DMS114 treated with DMSO at 0.1 percent for 48 hours (cell line): ENCODE measurements around the gene CTIF.
A peak's percentile ranks its signal among the peaks of the same experiment; 100 is the strongest.

Experiments used
- DNase-seq: peaks from one replicate; lab custom pipeline; 2025; ENCODE audit not compliant: unreplicated experiment; lab: John Stamatoyannopoulos, UW

Gene CTIF

GRCh38 chr18:48675912-48676311, 137.1 kb downstream of the CTIF start:
- no peak for DNase-seq

GRCh38 chr18:48676346-48676745, 137.5 kb downstream of the CTIF start:
- no peak for DNase-seq

DNA sequence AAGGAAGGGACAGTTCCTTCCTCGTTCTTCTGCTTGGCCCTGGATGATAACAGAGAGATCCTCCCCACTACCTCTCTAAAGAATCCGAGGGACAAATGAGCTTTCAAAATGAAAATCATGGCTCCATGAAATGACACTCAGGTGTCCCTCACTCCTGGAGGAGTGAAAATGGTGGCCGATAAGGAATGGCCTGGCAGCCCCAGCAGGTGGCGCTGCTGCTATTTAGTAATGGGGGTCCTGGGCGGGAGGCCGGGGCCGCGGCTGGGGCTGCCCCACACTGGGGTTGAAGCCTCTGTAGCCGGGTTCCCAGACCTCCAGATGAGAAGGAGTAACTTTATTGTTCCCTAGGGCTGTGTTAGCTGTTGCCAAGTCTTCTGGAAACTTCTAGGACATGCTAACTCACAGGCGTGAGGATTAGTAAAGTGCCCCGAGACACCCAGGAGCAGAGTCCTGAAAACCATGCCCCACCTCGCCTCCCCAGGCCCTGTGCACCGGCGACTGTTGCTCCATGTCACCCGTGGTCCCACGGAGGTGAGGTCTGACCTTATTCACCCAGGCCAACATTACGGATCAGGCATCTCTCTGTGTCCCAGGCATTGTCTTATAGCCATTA, 138.0 kb downstream of the CTIF start:
- DNase-seq = peak; percentile 1

GRCh38 chr18:48678237-48679115, 139.6 kb downstream of the CTIF start:
- no peak for DNase-seq

- no peak for DNase-seq
These were observed 140.4 kb downstream of the CTIF start for GRCh38 chr18:48679236-48679635.

GRCh38 chr18:48680339-48681250, 141.8 kb downstream of the CTIF start:
- DNase-seq = no peak

DNA sequence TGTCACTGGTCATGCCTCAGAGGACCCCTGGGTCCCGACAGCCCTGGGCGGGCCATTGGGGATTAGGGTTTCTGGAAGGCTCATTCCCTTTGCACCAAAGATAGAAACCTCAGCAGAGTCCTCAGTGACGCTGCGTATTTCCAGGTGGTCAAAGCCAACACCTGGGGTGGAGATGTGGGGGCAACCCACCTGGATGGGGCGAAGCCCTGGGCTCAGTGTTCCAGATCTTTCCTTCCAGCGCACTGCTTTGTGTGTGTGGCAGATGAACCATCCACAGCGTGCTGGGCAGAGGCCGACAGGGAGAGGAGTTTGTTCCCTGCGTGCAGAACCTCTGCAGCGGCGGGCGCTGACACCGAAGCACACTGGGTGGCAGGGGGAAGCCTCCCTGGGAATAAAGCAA, 143.9 kb downstream of the CTIF start:
- DNase-seq = no peak

- DNase-seq = no peak
These were observed 144.4 kb downstream of the CTIF start for GRCh38 chr18:48683197-48683596.

GRCh38 chr18:48683661-48684060, 144.8 kb downstream of the CTIF start:
- DNase-seq = no peak

DNA sequence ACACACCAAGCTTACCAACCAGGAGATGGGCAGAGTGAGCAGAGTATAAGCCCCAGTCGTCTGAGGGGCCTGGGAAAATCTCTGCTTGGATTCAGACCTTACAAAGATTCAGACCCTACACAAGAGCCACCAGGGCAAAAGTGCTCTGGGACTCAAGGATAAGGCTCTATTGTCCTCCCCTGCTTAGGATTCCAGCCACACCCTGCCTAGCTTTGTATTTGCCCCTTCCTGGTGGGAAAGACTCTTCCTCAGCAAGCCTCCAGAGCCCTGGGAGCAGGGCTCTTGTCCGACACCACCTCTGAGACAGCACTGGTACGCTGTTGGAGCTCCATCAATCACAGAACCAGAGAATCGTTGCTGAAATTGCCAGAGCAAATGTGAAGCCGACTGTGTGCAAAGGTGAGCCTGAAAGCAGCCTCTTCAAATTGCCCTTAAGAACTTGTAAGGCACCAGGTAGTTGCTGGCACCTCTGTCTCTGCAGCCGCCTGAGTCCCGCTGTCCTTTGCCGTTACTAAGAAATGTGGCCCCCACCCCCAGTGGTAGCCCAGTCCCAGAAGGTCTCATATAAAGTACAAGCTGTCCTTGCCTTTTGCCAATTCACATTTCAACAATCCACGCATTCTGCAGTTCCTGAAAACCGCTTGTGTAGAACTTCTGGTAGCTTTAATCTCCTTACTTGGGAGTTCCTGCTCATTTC, 148.7 kb downstream of the CTIF start:
- no peak for DNase-seq

DNA sequence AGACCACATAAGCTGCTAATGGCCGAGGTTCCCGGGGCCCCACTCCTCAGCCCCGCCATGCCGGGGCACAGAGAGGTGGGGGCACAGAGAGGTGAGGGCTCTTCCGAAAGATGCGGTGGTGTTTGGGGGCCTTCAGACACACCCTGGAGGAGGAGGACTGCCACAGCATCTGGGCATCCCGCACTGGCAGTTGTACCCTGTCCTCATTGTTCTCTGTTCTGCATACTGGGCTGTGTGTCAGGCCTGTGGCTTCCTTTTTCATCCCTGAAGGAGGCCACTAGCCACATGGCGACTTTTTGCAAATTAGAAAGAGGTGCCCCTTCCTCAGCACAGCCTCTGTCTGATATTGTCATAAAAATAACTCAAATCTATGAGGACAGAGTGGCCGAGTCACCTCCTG, 150.1 kb downstream of the CTIF start:
- no peak for DNase-seq

DNA sequence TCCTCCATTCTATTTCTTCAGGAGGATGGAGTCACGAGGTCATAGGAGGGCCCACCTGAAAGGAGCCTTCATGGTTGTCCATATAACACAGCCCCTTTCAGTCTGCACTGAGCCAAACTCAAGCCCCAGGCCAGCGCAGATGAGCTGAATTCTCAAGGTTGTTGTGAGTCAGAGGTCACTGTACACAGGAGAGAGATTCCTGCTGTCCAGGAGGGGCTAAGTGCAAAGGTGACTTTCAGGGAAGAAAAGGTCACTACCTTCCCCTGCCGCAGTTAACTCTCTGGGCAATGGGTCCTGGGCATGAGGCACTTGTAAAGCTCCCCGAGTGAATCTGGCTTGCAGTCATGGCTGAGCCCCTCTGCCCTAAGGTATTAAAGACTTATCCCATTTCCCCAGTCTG, 150.7 kb downstream of the CTIF start:
- DNase-seq = no peak

- no peak for DNase-seq
These were observed 151.7 kb downstream of the CTIF start for GRCh38 chr18:48690494-48690893.

DNA sequence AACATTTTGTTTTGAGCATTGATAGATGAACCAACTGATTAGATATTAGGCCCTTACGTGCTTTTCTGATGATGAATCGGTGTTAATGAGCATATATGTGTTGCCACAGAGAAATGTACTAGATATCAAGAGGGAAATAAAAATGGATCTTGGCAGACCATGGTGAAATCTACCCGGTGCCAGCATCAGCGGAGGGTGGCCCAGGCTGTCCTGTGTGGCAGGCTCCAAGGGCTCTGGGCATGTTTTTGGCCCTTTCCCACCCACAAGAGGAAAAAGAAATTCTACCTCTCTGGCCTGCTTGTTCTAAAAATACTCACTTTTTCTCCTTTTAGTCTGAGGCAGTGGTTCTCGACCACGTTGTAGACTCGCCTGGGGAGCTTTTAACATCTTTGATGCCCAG, 154.2 kb downstream of the CTIF start:
- no peak for DNase-seq

DNA sequence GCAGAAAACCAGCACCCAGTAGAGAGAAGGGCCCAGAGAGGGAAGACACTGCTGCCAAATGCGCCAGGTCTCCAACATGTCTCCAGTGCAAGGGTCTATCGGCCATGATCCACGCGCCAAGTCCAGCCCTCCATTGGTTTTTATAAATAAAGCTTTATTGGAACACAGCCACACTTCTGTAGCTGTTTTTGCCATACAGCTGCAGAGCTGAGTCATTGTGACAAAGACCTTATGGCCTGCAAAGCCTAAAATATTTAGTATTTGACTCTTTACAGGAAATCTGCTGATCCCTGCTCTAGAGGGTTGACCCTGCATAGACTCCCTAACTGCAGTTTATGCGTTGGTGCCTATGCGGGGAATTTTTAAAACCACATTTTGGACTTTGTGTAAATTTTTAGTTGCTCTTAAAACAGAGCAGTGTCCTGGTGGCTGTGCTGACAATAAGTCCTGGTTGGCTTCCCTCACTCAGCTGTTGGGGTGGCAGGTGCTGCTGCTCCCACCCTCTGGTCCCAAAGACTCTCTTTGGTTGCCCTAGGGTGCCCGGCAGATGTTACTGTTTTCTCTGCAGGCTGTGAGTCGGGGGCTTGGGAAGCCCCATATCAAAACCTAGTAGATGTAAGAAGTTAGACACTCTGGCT, 154.9 kb downstream of the CTIF start:
- no peak for DNase-seq

DNA sequence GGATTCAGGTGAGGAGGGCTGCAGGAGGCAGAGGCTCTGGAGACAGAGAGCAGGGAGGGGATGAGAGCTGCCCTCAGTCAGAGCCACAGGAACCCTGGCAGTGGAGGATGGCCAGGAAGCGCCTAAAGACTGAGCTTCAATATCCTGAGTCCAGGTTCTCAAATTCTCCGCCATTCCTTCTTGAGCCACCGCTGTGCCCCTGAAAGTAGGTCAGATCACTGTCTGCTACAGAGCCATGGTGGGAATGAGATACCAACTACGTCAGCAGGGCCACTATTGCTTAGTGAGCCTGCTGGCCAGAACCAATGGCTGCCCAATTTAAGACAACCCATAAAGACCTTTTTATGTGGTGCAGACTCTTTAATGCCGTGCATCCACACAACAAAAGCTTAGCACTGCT, 155.5 kb downstream of the CTIF start:
- DNase-seq = no peak

DNA sequence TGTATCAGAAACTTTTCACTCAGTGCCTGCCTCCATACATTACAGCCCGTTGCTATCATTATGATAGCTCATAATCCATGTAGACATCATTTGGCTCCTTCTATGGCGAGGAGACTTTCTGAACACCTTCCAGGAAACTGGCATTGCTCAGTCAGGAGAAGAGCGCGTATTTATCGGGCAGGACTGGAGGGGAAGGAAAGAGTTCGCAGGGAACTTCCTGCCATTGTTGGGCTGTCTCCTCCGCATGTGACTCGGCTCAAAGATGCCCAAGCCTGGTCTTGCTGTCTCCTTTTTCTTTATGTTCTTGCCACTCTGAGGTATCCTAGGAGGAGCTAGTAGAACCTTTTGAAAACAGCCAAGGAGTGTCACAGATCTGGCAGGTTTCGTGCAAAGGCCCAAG, 156.8 kb downstream of the CTIF start:
- no peak for DNase-seq

DNA sequence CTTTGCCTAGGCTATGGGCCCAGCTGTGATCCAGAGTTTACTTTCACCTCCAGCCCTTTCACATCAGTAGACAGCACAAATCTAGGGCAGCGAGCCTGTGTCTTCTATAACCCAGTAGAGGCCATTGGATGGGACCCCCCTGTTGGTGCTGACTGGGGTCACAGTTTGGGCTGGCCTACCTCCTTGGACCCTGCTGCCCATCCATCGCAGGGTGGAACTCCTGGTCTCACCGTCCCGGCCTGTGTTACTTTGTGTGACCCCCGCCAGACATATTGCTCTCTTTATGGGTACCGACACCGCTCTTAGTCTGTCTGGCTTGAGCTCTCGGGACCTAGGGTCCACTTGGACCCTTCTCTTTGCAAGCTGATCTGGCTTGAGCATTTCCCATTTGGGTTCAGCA, 157.4 kb downstream of the CTIF start:
- DNase-seq = no peak

DNA sequence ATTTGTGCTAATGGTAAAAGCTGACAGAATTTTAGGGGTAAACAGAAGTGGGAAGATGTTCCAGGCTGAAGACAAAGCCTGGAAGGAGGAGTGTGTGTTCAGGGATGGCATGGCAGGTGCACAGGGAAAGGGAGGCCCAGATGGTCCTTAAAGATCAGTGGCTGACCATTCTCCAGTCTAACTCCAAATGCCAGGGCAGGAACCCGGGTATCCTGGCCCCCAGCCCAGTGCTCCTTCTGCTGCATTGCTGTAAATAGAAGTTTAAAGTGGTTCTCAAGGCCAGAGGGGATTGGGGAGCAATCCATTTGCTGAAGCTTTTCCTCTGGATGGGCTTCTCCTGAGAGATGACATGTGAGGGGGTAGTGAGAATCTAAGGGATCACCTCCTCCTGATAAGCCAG, 158.6 kb downstream of the CTIF start:
- DNase-seq = no peak

DNA sequence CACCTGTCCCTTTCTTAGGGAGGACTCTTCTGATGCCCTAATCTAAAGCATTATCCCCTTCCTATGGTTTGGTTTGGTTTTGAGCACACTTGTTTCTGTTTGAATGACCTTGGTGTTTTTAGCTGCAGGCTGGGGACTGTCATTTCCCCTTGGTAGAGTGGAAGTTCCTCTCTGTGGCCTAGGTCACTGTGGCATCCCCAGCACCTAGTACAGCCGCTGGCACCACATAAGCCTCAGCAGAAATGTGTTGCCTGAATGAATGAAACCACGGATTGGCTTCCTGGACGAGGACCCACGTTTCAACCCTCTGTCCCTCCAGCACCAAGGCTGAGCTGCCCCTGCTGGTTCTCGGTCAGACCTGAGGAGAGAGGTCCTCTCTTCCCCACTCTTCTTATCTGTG, 159.9 kb downstream of the CTIF start:
- no peak for DNase-seq

- no peak for DNase-seq
These were observed 160.9 kb downstream of the CTIF start for GRCh38 chr18:48699761-48700160.
